Astrocyte (in vitro differentiated cells and primary cell): ENCODE results near the gene RNASE1. TPM values are rescaled to one million over a fixed set of nuclear protein-coding genes. Genes with fewer than 3 reads are reported as not detected.

Source experiments
- DNase-seq: peaks from one replicate; pipeline ENCODE4 v3.0.0-alpha.2; 2010; ENCODE audit warnings: low read depth
- FAIRE-seq: peaks from 2 replicates; lab custom pipeline; 2011; peaks lifted over from hg19 to GRCh38; lab: Jason Lieb, UNC
- H2AFZ ChIP-seq: 2 replicates; pipeline ENCODE4 v1.6.0; 2012; ENCODE audit warnings: low read depth, low read length, inconsistent platforms
- H3K27ac ChIP-seq: 2 replicates; pipeline ENCODE4 v1.5.1; 2011; ENCODE audit warnings: low read depth, low read length, inconsistent platforms
- H3K27me3 ChIP-seq: 2 replicates; pipeline ENCODE4 v1.6.0; 2011; ENCODE audit warnings: low read length, inconsistent platforms; ENCODE audit not compliant: insufficient read depth
- H3K36me3 ChIP-seq: 2 replicates; pipeline ENCODE4 v1.5.1; 2011; ENCODE audit warnings: low read length, inconsistent platforms; ENCODE audit not compliant: insufficient read depth
- H3K4me1 ChIP-seq: 2 replicates; pipeline ENCODE4 v1.5.1; 2011; ENCODE audit warnings: low read length, inconsistent platforms; ENCODE audit not compliant: insufficient read depth
- H3K4me2 ChIP-seq: 2 replicates; pipeline ENCODE4 v1.6.0; 2012; ENCODE audit warnings: low read length, inconsistent platforms
- H3K4me3 ChIP-seq: 2 replicates; pipeline ENCODE4 v1.5.1; 2011; ENCODE audit warnings: low read depth, mild to moderate bottlenecking, low read length, inconsistent platforms; ENCODE audit not compliant: insufficient read depth
- H3K79me2 ChIP-seq: 2 replicates; pipeline ENCODE4 v1.6.0; 2012; ENCODE audit warnings: mild to moderate bottlenecking, low read length, inconsistent platforms; ENCODE audit not compliant: insufficient read depth
- H3K9ac ChIP-seq: 2 replicates; pipeline ENCODE4 v1.6.0; 2012; ENCODE audit warnings: mild to moderate bottlenecking, low read length, inconsistent platforms
- H3K9me3 ChIP-seq: 2 replicates; pipeline ENCODE4 v1.5.1; 2012; ENCODE audit warnings: low read depth, mild to moderate bottlenecking, low read length, inconsistent platforms; ENCODE audit not compliant: insufficient read depth
- H4K20me1 ChIP-seq: 2 replicates; pipeline ENCODE4 v1.6.0; 2012; ENCODE audit warnings: low read length, inconsistent platforms; ENCODE audit not compliant: insufficient read depth
- H3K27ac Mint-ChIP-seq: one replicate; pipeline ENCODE4 v1.8.0; 2021; ENCODE audit warnings: mild to moderate bottlenecking, mixed read lengths; ENCODE audit not compliant: unreplicated experiment
- H3K27me3 Mint-ChIP-seq: one replicate; pipeline ENCODE4 v1.8.0; 2021; ENCODE audit warnings: low read depth, mixed read lengths; ENCODE audit not compliant: unreplicated experiment
- H3K36me3 Mint-ChIP-seq: one replicate; pipeline ENCODE4 v1.8.0; 2021; ENCODE audit warnings: low read depth, mixed read lengths; ENCODE audit not compliant: unreplicated experiment
- H3K4me1 Mint-ChIP-seq: one replicate; pipeline ENCODE4 v1.8.0; 2021; ENCODE audit warnings: low read depth, mixed read lengths; ENCODE audit not compliant: unreplicated experiment
- H3K4me3 Mint-ChIP-seq: one replicate; pipeline ENCODE4 v1.8.0; 2021; ENCODE audit warnings: mild to moderate bottlenecking, moderate library complexity, mixed read lengths; ENCODE audit not compliant: unreplicated experiment
- H3K9me3 Mint-ChIP-seq: one replicate; pipeline ENCODE4 v1.8.0; 2021; ENCODE audit warnings: mild to moderate bottlenecking, mixed read lengths; ENCODE audit not compliant: unreplicated experiment
- CTCF ChIP-seq: IDR thresholded peaks from 2 replicates; pipeline ENCODE4 v1.5.1; 2011; ENCODE audit warnings: low read depth, mild to moderate bottlenecking, inconsistent platforms, low read length, moderate library complexity; ENCODE audit not compliant: insufficient read depth
- EZH2 ChIP-seq: IDR thresholded peaks from 2 replicates; pipeline ENCODE4 v1.6.1; 2012; ENCODE audit warnings: mild to moderate bottlenecking, low read length, inconsistent platforms; ENCODE audit not compliant: insufficient read depth
- total RNA-seq: library from RNA; stranded (reverse); gene quantifications from 2 replicates; pipeline ENCODE4 v1.2.1, GENCODE V29; 2021

RNASE1 gene
- total RNA-seq, 1 donor from 2014 or later = 4.7 TPM

DNA sequence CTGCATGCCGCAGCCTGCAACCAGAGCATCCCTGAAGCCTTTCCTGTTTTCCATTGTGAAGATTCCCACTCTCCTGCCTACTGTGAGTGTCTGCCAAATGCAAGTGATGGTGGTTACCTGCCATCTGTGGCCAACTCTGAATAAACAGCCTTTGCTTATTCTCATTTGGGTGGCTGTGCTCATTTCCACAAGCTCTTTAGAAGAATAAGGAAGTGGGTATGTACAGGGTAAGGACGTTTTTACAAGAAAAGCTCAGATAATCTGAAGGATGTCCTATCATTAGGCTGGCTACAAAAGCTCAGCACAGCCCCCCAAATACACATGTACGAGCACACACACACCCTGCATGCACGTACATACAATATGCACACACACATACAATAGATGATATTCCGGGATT lies 7.3 kb upstream of the RNASE1 start:
- H3K4me2 ChIP-seq = no peak overlapping the region
- H3K9me3 ChIP-seq = no peaks in the 10 kb centered on the region
- H3K4me3 ChIP-seq = no peak overlapping the region
- Mint-ChIP-seq H3K4me3 (no peak overlapping the region), H3K9me3 (peaks cover 2% of the 10 kb centered on the region), H3K4me1 (peaks cover 14% of the 10 kb centered on the region), H3K27ac (no peak overlapping the region), H3K36me3 (peaks cover 2% of the 10 kb centered on the region), H3K27me3 (peaks cover 3% of the 10 kb centered on the region)
- no peak for DNase-seq
- H4K20me1 ChIP-seq = no peaks in the 10 kb centered on the region
- no peak for FAIRE-seq
- H3K27me3 ChIP-seq = no peaks in the 10 kb centered on the region
- H3K9ac ChIP-seq = no peak overlapping the region
- H3K27ac ChIP-seq = no peak overlapping the region
- no peak overlapping the region for H2AFZ ChIP-seq
- H3K4me1 ChIP-seq = no peaks in the 10 kb centered on the region
- no peaks in the 10 kb centered on the region for H3K79me2 ChIP-seq
- no peaks in the 10 kb centered on the region for H3K36me3 ChIP-seq
- TF ChIP-seq CTCF (no peak), EZH2 (no peak)

DNA sequence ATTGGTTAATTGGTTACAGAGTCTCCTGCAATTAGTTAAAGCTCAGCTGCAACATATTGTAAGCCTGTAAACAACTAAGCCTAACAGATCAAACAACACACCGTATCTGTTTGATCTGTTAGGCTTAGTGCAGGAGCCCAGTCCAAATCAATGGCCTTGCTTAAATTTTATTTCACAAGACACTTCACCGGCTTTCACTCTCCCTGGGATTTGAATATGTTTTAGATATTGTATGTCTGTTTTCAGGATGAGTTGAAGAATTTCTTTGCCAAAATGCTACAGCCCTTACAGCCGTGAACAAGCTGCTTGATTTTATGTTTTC lies 5.5 kb upstream of the RNASE1 start:
- Histone ChIP-seq H3K27ac (no peak overlapping the region), H3K36me3 (no peaks in the 10 kb centered on the region), H2AFZ (no peak overlapping the region), H4K20me1 (no peaks in the 10 kb centered on the region), H3K79me2 (no peaks in the 10 kb centered on the region), H3K4me2 (no peak overlapping the region), H3K4me1 (no peaks in the 10 kb centered on the region), H3K9ac (no peak overlapping the region), H3K4me3 (no peak overlapping the region), H3K9me3 (no peaks in the 10 kb centered on the region), H3K27me3 (no peaks in the 10 kb centered on the region)
- no peak for TF ChIP-seq CTCF
- TF ChIP-seq EZH2 = no peak
- Mint-ChIP-seq H3K27me3 (peaks cover 3% of the 10 kb centered on the region), H3K27ac (no peak overlapping the region), H3K9me3 (peaks cover 2% of the 10 kb centered on the region), H3K4me1 (peaks cover 14% of the 10 kb centered on the region), H3K4me3 (no peak overlapping the region), H3K36me3 (peaks cover 2% of the 10 kb centered on the region)
- DNase-seq = no peak
- no peak for FAIRE-seq

DNA sequence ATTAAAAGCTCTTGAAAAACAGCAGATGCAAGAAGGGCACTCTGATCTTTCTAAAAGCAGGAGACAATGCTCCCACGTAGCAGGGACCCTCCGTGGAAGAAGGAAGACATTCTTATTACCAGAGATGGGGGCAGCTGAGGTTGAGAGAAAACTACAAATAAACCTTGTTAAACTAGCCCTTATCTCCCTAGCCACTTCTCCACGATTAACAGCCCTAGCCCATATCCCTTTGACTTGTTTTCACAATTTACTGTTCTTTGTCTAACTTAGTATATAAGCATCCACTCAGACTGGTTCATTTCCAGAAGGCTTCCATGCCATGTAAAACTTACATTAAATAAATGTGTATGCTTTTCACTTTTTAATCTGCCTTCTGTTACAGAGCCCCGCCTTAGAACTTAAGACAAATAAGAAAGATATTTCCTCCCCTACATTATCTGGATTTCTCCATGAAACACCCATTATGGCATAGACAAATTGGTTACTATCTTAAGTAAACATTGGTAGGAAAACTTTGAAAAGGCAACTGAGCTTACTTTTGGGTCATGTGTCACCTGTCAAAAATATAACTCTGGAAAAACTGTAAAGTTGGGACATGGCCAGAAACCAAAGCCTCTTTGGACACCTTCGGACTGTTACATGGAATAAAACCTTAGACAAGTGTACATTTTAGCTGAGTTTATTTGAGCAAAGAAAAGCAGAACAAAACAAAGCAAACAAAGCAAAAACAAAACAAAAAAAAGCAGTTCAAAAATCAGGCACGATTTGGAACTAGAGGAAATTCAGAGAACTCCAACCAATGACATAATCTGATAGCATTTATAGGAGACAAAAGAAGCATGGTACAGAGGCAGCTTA lies 4.9 kb upstream of the RNASE1 start:
- Histone ChIP-seq H3K79me2 (no peaks in the 10 kb centered on the region), H3K4me2 (no peak overlapping the region), H3K27me3 (no peaks in the 10 kb centered on the region), H3K27ac (no peak overlapping the region), H3K4me3 (no peak overlapping the region), H3K9ac (no peak overlapping the region), H2AFZ (no peak overlapping the region), H3K9me3 (no peaks in the 10 kb centered on the region), H3K4me1 (no peaks in the 10 kb centered on the region), H4K20me1 (no peaks in the 10 kb centered on the region), H3K36me3 (no peaks in the 10 kb centered on the region)
- TF ChIP-seq EZH2 (no peak), CTCF (no peak)
- Mint-ChIP-seq H3K27ac (no peak overlapping the region), H3K4me3 (no peak overlapping the region), H3K9me3 (peaks cover 2% of the 10 kb centered on the region), H3K27me3 (no peaks in the 10 kb centered on the region), H3K4me1 (peaks cover 19% of the 10 kb centered on the region), H3K36me3 (no peaks in the 10 kb centered on the region)
- DNase-seq = no peak
- FAIRE-seq = no peak
